Measurements from ENCODE around the gene PTPRQ. TPM values are rescaled to one million over a fixed set of nuclear protein-coding genes. Genes with fewer than 3 reads are reported as not detected.
"Not testable (repeated sequence)": the region's sequence is repeated elsewhere in the genome, so short reads cannot be mapped to it uniquely, and the experiment has no call there.

Gene PTPRQ
- total RNA-seq, 4 donors from 2014 or later = 1.8 to 12.8 (median 3.4) TPM

- Histone ChIP-seq H3K27ac (no peak overlapping the region), H3K36me3 (no peaks in the 10 kb centered on the region), H3K27me3 (no peaks in the 10 kb centered on the region), H3K9me3 (no peaks in the 10 kb centered on the region), H3K4me3 (no peak overlapping the region), H3K4me1 (peaks cover 0 to 6% (median 2%) of the 10 kb centered on the region in 4 donors)
- no peak for TF ChIP-seq POLR2A (IDR thresholded peaks at IDR 0.05)
- no peak for TF ChIP-seq CTCF (IDR thresholded peaks at IDR 0.05)
- TF ChIP-seq EP300 (IDR thresholded peaks at IDR 0.05) = no peak
- 79 to 80% methylated on average over 7 of the region's 7 CpGs for WGBS, 2 donors
- DNase-seq (ENCODE audit: low spot score in 2 of 2) = no peak
These were observed 1.4 kb upstream of the PTPRQ start for GRCh38 chr12:80442426-80443222.

GRCh38 chr12:80445083-80445793 lies 1.2 kb downstream of the PTPRQ start:
- H3K9me3 ChIP-seq = no peaks in the 10 kb centered on the region
- H3K27me3 ChIP-seq = no peaks in the 10 kb centered on the region
- peak overlapping the region in 1 of 4 donors; percentile 22 for H3K27ac ChIP-seq
- no peak for DNase-seq (ENCODE audit: low spot score in 2 of 2)
- 29 to 32% methylated on average over 5 of the region's 5 CpGs for WGBS, 2 donors
- TF ChIP-seq EP300 (IDR thresholded peaks at IDR 0.05) (no peak), CTCF (IDR thresholded peaks at IDR 0.05) (no peak), POLR2A (IDR thresholded peaks at IDR 0.05) (no peak)
- no peaks in the 10 kb centered on the region for H3K36me3 ChIP-seq
- peak overlapping the region in 1 of 4 donors; percentile 7 for H3K4me3 ChIP-seq
- H3K4me1 ChIP-seq = peaks cover 0 to 6% (median 2%) of the 10 kb centered on the region in 4 donors

- H3K27ac ChIP-seq = no peak overlapping the region
- H3K9me3 ChIP-seq = no peaks in the 10 kb centered on the region
- TF ChIP-seq CTCF (IDR thresholded peaks at IDR 0.05) = no peak
- TF ChIP-seq POLR2A (IDR thresholded peaks at IDR 0.05) = no peak
- TF ChIP-seq EP300 (IDR thresholded peaks at IDR 0.05) = no peak
- no peaks in the 10 kb centered on the region for H3K27me3 ChIP-seq
- 54 to 55% methylated on average over 1 of the region's 1 CpG for whole genome bisulfite sequencing, 2 donors
- no peak for DNase-seq (ENCODE audit: low spot score in 2 of 2)
- no peaks in the 10 kb centered on the region for H3K4me1 ChIP-seq
- H3K4me3 ChIP-seq = no peak overlapping the region
- no peaks in the 10 kb centered on the region for H3K36me3 ChIP-seq
These were observed 12.5 kb downstream of the PTPRQ start for GRCh38 chr12:80456513-80456912.

- DNase-seq (ENCODE audit: low spot score in 2 of 2) = no peak
- Histone ChIP-seq H3K4me1 (no peaks in the 10 kb centered on the region), H3K9me3 (no peaks in the 10 kb centered on the region), H3K27ac (no peak overlapping the region), H3K36me3 (no peaks in the 10 kb centered on the region), H3K27me3 (no peaks in the 10 kb centered on the region), H3K4me3 (no peak overlapping the region)
- TF ChIP-seq CTCF (IDR thresholded peaks at IDR 0.05) = no peak
- no peak for TF ChIP-seq EP300 (IDR thresholded peaks at IDR 0.05)
- no peak for TF ChIP-seq POLR2A (IDR thresholded peaks at IDR 0.05)
- 90% methylated on average over 4 of the region's 4 CpGs for WGBS, 2 donors
These were observed 16.9 kb downstream of the PTPRQ start for GRCh38 chr12:80460972-80461371.

- H3K4me1 ChIP-seq; DNase-seq (ENCODE audit: low spot score in 2 of 2); H3K4me3 ChIP-seq; H3K27me3 ChIP-seq; H3K9me3 ChIP-seq; H3K36me3 ChIP-seq; H3K27ac ChIP-seq: not testable (repeated sequence)
- WGBS, 2 donors = 74 to 75% methylated on average over 17 to 18 of the region's 18 CpGs
These were observed 17.8 kb downstream of the PTPRQ start for GRCh38 chr12:80461851-80462250.

Measured in tibial nerve (tissue), 4 donors.